Caco-2 (cell line): Measurements from ENCODE around the gene TRIM66. TPM values are rescaled to one million over a fixed set of nuclear protein-coding genes. Genes with fewer than 3 reads are reported as not detected.

Source experiments
- BruUV-seq: library from RNA; stranded (reverse); fragments of 400-500 nt; replicated peaks from 2 replicates; lab custom pipeline; 2021; lab: Mats Ljungman, UMichigan
- CTCF ChIA-PET: fragments of 300-600 bp; sonication (Branson Sonifier 250); formaldehyde crosslinking; loops from one replicate; lab custom pipeline; 2022; ENCODE audit warnings: antibody characterized with exemption; lab: Charles Lee
- POLR2A ChIA-PET: fragments of 300-600 bp; sonication (Branson Sonifier 250); formaldehyde crosslinking; loops from one replicate; lab custom pipeline; 2022; ENCODE audit warnings: antibody characterized with exemption; lab: Charles Lee
- DNase-seq, 2 experiments: peaks; one replicate each; pipeline versions ENCODE4 v3.0.0 to v3.0.0-alpha.2; 2020 to 2022
- H3K27me3 ChIP-seq: replicated peaks from 2 replicates; pipeline ENCODE4 v1.6.0; 2011; ENCODE audit warnings: low read length; ENCODE audit not compliant: control insufficient read depth, insufficient read depth
- H3K36me3 ChIP-seq: 2 replicates; pipeline ENCODE4 v1.5.1; 2011; ENCODE audit warnings: low read length; ENCODE audit not compliant: control insufficient read depth, insufficient read depth
- H3K4me1 ChIP-seq: fragments of 250-450 bp; sonication (Bioruptor Pico); 2 replicates; pipeline ENCODE4 v1.5.1; 2020; ENCODE audit warnings: mild to moderate bottlenecking
- H3K4me3 ChIP-seq: 2 replicates; pipeline ENCODE4 v1.5.1; 2011; ENCODE audit warnings: low read depth, mild to moderate bottlenecking, control low read depth, low read length
- H3K9me3 ChIP-seq: fragments of 250-450 bp; sonication (Bioruptor Pico); 2 replicates; pipeline ENCODE4 v1.5.1; 2020; ENCODE audit warnings: mild to moderate bottlenecking, moderate library complexity
- H3K27ac Mint-ChIP-seq: one replicate; pipeline ENCODE4 v1.8.0; 2022; ENCODE audit warnings: mixed read lengths; ENCODE audit not compliant: unreplicated experiment
- H3K27me3 Mint-ChIP-seq: one replicate; pipeline ENCODE4 v1.8.0; 2022; ENCODE audit warnings: mixed read lengths; ENCODE audit not compliant: insufficient read depth, unreplicated experiment
- H3K36me3 Mint-ChIP-seq: one replicate; pipeline ENCODE4 v1.8.0; 2022; ENCODE audit warnings: mild to moderate bottlenecking, mixed read lengths; ENCODE audit not compliant: insufficient read depth, unreplicated experiment
- H3K4me1 Mint-ChIP-seq: one replicate; pipeline ENCODE4 v1.8.0; 2022; ENCODE audit warnings: low read depth, mixed read lengths; ENCODE audit not compliant: unreplicated experiment
- H3K4me3 Mint-ChIP-seq: one replicate; pipeline ENCODE4 v1.8.0; 2022; ENCODE audit warnings: mild to moderate bottlenecking, moderate library complexity, mixed read lengths; ENCODE audit not compliant: unreplicated experiment
- H3K9me3 Mint-ChIP-seq: one replicate; pipeline ENCODE4 v1.8.0; 2022; ENCODE audit warnings: mixed read lengths; ENCODE audit not compliant: unreplicated experiment
- CTCF ChIP-seq, 2 experiments: fragments of 200-600 bp in 1 of 2; IDR thresholded peaks; 1 replicate in 1 of 2; 2 replicates in 1 of 2; pipeline versions ENCODE4 v1.5.1 to v1.8.0; 2011 to 2022; ENCODE audit warnings: antibody characterized with exemption in 1 of 2, control low read depth in 1 of 2, inconsistent platforms in 1 of 2, low read depth in 1 of 2, low read length in 1 of 2, mild to moderate bottlenecking in 1 of 2, moderate library complexity in 1 of 2; ENCODE audit not compliant: insufficient read depth in 1 of 2, severe bottlenecking in 1 of 2, unreplicated experiment in 1 of 2
- intact Hi-C: fragments of 100-400 bp; cut with micrococcal nuclease; formaldehyde crosslinking; loops from one replicate; pipeline ENCODE4 v1.10.0; 2022; ENCODE audit not compliant: unreplicated experiment
- total RNA-seq: library from RNA; stranded (reverse); gene quantifications from 2 replicates; pipeline ENCODE4 v1.2.3, GENCODE V29; 2022

The TRIM66 gene
- total RNA-seq, 1 experiment from 2014 or later = 18.4 TPM

DNA sequence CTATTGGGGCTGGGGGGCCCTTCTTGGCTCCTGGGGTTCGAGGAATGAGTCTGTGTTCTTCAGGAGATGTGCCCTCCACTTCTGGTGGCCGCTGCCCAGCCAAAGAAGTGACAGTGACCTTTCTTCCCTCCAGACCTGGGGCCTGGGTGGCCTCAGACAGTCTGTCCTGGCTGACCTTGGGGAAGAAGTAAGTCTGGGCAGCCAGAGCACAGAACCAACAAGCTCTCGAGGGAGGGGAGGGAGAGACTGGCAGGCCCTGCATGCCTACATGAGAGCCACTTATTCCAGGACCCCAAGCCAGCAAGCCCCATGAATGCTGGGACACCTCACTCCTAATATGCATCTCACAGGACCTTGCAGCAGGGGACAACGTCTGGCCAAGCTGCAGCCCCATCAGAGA is 61.3 kb downstream of the TRIM66 start:
- Histone ChIP-seq H3K9me3 (no peaks in the 10 kb centered on the region), H3K27me3 (no peaks in the 10 kb centered on the region), H3K4me3 (no peak overlapping the region), H3K36me3 (peaks cover 1% of the 10 kb centered on the region; the same call in 1 of the 2 replicates), H3K4me1 (no peaks in the 10 kb centered on the region)
- Mint-ChIP-seq H3K27ac (no peak overlapping the region), H3K36me3 (no peaks in the 10 kb centered on the region), H3K9me3 (no peaks in the 10 kb centered on the region), H3K27me3 (no peaks in the 10 kb centered on the region), H3K4me1 (no peaks in the 10 kb centered on the region), H3K4me3 (no peak overlapping the region)
- no TSS peak for BruUV-seq
- DNase-seq = no peak
- intact Hi-C loops = no loop called here
- ChIA-PET POLR2A (no interaction called here), CTCF (no interaction called here)
- TF ChIP-seq CTCF (IDR thresholded peaks at IDR 0.05; ENCODE audit: insufficient read depth in 1 of 2, low read depth in 1 of 2, low read length in 1 of 2, severe bottlenecking in 1 of 2, unreplicated experiment in 1 of 2) = no peak

- Histone ChIP-seq H3K27me3 (no peaks in the 10 kb centered on the region), H3K9me3 (no peaks in the 10 kb centered on the region), H3K4me3 (no peak overlapping the region), H3K4me1 (no peaks in the 10 kb centered on the region), H3K36me3 (peaks cover 1% of the 10 kb centered on the region; the same call in 1 of the 2 replicates)
- DNase-seq = no peak
- Mint-ChIP-seq H3K4me3 (no peak overlapping the region), H3K27me3 (no peaks in the 10 kb centered on the region), H3K9me3 (no peaks in the 10 kb centered on the region), H3K36me3 (no peaks in the 10 kb centered on the region), H3K27ac (no peak overlapping the region), H3K4me1 (peaks cover 8% of the 10 kb centered on the region)
- ChIA-PET CTCF (no interaction called here), POLR2A (no interaction called here)
- BruUV-seq = no TSS peak
- intact Hi-C loops = loop anchor here (10.0 kb wide), 1 partner anchor 198 kb away; a partner anchor contains a TSS
- no peak for TF ChIP-seq CTCF (IDR thresholded peaks at IDR 0.05; ENCODE audit: insufficient read depth in 1 of 2, low read depth in 1 of 2, low read length in 1 of 2, severe bottlenecking in 1 of 2, unreplicated experiment in 1 of 2)
Measured at GRCh38 chr11:8617063-8617462, 65.4 kb downstream of the TRIM66 start.

GRCh38 chr11:8615291-8616032 is 67.0 kb downstream of the TRIM66 start:
- no peak overlapping the region for H3K4me3 Mint-ChIP-seq
- H3K27me3 ChIP-seq = no peaks in the 10 kb centered on the region
- H3K4me1 Mint-ChIP-seq = peaks cover 8% of the 10 kb centered on the region
- no peaks in the 10 kb centered on the region for H3K27me3 Mint-ChIP-seq
- no peak overlapping the region for H3K4me3 ChIP-seq
- H3K27ac Mint-ChIP-seq = no peak overlapping the region
- DNase-seq = no peak
- no peaks in the 10 kb centered on the region for H3K9me3 ChIP-seq
- ChIA-PET POLR2A (no interaction called here), CTCF (interaction anchor here (0.7 kb wide), 1 partner anchor 344 kb away, joined by 3 read pairs; no protein-coding TSS in a partner anchor)
- intact Hi-C loops = loop anchor here (10.0 kb wide), 1 partner anchor 199 kb away; a partner anchor contains a TSS
- no peaks in the 10 kb centered on the region for H3K4me1 ChIP-seq
- no peaks in the 10 kb centered on the region for H3K9me3 Mint-ChIP-seq
- no peaks in the 10 kb centered on the region for H3K36me3 Mint-ChIP-seq
- H3K36me3 ChIP-seq = peaks cover 1% of the 10 kb centered on the region; the same call in 1 of the 2 replicates
- TF ChIP-seq CTCF (IDR thresholded peaks at IDR 0.05; ENCODE audit: insufficient read depth in 1 of 2, low read depth in 1 of 2, low read length in 1 of 2, severe bottlenecking in 1 of 2, unreplicated experiment in 1 of 2) = no peak
- no TSS peak for BruUV-seq
